ENCODE results near the gene EEFSEC.

DNA sequence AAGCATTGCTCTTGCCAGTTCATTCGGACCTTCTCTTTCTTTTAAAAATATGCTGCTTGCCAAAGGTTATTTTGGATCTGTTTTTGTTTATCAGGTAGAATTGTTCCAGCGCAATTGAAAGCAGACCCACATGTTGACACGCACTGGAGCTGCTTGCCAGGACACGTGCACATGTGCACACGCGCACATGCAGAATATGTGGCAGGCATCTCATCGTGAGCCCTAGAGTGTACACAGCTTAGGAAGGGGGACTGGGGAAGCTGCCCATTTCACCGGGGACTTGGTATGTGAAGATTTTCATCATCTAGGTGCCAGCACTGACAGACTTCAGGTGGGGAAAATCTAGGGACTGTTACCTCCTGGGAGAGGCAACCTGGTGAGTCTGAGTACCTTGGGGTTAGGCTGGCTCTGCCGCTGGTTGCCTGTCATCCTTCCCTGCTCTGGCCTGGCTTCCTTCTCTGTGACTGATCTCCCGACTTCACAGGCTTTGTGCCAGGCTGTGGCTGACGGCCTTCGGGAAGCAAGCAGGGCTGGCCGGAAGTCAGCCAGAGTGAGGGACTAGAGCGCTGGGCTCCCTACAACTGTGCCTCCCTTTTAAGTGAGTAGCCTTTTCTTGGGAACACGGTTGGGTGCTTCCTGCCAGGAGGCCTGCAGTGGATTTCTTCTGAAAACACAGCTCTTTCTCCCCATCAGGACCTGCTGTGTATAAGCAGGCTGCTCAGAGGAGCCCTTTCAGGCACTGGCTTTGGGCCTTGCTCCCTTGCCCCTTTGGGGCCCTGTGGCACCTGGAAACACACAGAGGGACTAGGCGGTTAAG lies 129.3 kb downstream of the EEFSEC start:
- TF ChIP-seq, protein P1, sequence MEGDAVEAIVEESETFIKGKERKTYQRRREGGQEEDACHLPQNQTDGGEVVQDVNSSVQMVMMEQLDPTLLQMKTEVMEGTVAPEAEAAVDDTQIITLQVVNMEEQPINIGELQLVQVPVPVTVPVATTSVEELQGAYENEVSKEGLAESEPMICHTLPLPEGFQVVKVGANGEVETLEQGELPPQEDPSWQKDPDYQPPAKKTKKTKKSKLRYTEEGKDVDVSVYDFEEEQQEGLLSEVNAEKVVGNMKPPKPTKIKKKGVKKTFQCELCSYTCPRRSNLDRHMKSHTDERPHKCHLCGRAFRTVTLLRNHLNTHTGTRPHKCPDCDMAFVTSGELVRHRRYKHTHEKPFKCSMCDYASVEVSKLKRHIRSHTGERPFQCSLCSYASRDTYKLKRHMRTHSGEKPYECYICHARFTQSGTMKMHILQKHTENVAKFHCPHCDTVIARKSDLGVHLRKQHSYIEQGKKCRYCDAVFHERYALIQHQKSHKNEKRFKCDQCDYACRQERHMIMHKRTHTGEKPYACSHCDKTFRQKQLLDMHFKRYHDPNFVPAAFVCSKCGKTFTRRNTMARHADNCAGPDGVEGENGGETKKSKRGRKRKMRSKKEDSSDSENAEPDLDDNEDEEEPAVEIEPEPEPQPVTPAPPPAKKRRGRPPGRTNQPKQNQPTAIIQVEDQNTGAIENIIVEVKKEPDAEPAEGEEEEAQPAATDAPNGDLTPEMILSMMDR (IDR thresholded peaks at IDR 0.05) = no peak
- no peak for TF ChIP-seq ZFX (IDR thresholded peaks at IDR 0.05; ENCODE audit: borderline replicate concordance)
